A549 (cell line): ENCODE results near the gene STK17A. TPM values are rescaled to one million over a fixed set of nuclear protein-coding genes. Genes with fewer than 3 reads are reported as not detected.

ENCODE experiments used
- ATAC-seq, 2 experiments: fragments of 200-7000 bp in 1 of 2; fragments of >200 bp in 1 of 2; cut with Nextera tagmentation in 1 of 2; cut with Tn5 transposase in 1 of 2; 3 replicates each; pipeline versions ENCODE4 v1.8.0 to v1.9.1; 2018 to 2020; ENCODE audit warnings: mild to moderate bottlenecking in 1 of 2, moderate library complexity in 1 of 2
- CTCF ChIA-PET: fragments of 300-600 bp; sonication (Branson Sonifier 250); formaldehyde crosslinking; extraction: SDS; loops from one replicate; lab custom pipeline; 2021; ENCODE audit warnings: antibody characterized with exemption, inconsistent platforms; lab: Yijun Ruan, JAX
- POLR2A ChIA-PET: fragments of 350-600 bp; formaldehyde crosslinking; extraction: SDS; loops from one replicate; lab custom pipeline; 2021; ENCODE audit warnings: antibody characterized with exemption, inconsistent platforms; lab: Yijun Ruan, JAX
- DNase-seq, 2 experiments: peaks; one replicate each; pipeline versions ENCODE4 v3.0.0 to v3.0.0-alpha.2; 2011 to 2016; ENCODE audit warnings: low read depth in 1 of 2, low spot score in 1 of 2
- FAIRE-seq: peaks from 2 replicates; lab custom pipeline; 2011; peaks lifted over from hg19 to GRCh38; lab: Jason Lieb, UNC
- H3K27ac ChIP-seq, 2 experiments: fragments of >200 bp; sonication (Bioruptor Twin); formaldehyde crosslinking; 3 replicates each; pipeline ENCODE4 v1.5.1; 2016 to 2017
- H3K4me1 ChIP-seq: fragments of >200 bp; sonication (Bioruptor Twin); formaldehyde crosslinking; 3 replicates; pipeline ENCODE4 v1.6.1; 2016
- H3K4me2 ChIP-seq: fragments of >200 bp; sonication (Bioruptor Twin); formaldehyde crosslinking; 3 replicates; pipeline ENCODE4 v1.6.1; 2016
- H3K4me3 ChIP-seq: fragments of >200 bp; sonication (Bioruptor Twin); formaldehyde crosslinking; 3 replicates; pipeline ENCODE4 v1.5.1; 2016
- H3K9me3 ChIP-seq: fragments of >200 bp; sonication (Bioruptor Twin); formaldehyde crosslinking; 3 replicates; pipeline ENCODE4 v1.6.1; 2016
- BHLHE40 ChIP-seq: IDR thresholded peaks from 2 replicates; pipeline ENCODE4 v1.6.1; 2012; ENCODE audit warnings: low read depth, low read length, inconsistent platforms
- CBX8 ChIP-seq: fragments of 200-600 bp; sonication (generic); IDR thresholded peaks from 2 replicates; pipeline ENCODE4 v1.6.1; 2016
- E2F6 ChIP-seq: IDR thresholded peaks from 2 replicates; pipeline ENCODE4 v1.6.1; 2012; ENCODE audit warnings: low read depth, borderline replicate concordance
- EHMT2 ChIP-seq: fragments of 200-600 bp; sonication (generic); IDR thresholded peaks from 2 replicates; pipeline ENCODE4 v1.6.1; 2016; ENCODE audit warnings: antibody characterized with exemption, low read depth, mild to moderate bottlenecking, moderate library complexity
- FOSB ChIP-seq: fragments of 250-450 bp; sonication (Bioruptor Pico); IDR thresholded peaks from 2 replicates; pipeline ENCODE4 v1.5.0; 2020; ENCODE audit warnings: mild to moderate bottlenecking, moderate library complexity
- GATA3 ChIP-seq: IDR thresholded peaks from 2 replicates; pipeline ENCODE4 v1.6.1; 2012; ENCODE audit warnings: borderline replicate concordance
- HDAC2 ChIP-seq: fragments of 200-600 bp; sonication (generic); IDR thresholded peaks from 2 replicates; pipeline ENCODE4 v1.6.1; 2016
- HOXA7 ChIP-seq: fragments of 250-450 bp; sonication (Bioruptor Pico); IDR thresholded peaks from 2 replicates; pipeline ENCODE4 v1.5.0; 2020; ENCODE audit warnings: mild to moderate bottlenecking, moderate library complexity
- HOXB5 ChIP-seq: fragments of 250-450 bp; sonication (Bioruptor Pico); IDR thresholded peaks from 2 replicates; pipeline ENCODE4 v1.5.0; 2020; ENCODE audit warnings: mild to moderate bottlenecking, moderate library complexity
- JUN ChIP-seq, 2 experiments: fragments of >200 bp; sonication (Bioruptor Twin); formaldehyde crosslinking; IDR thresholded peaks; 2 replicates in 1 of 2; 3 replicates in 1 of 2; pipeline ENCODE4 v1.6.1; 2016 to 2017
- KDM5A ChIP-seq: fragments of 200-600 bp; sonication (generic); IDR thresholded peaks from 2 replicates; pipeline ENCODE4 v1.6.1; 2016; ENCODE audit warnings: antibody characterized with exemption, mild to moderate bottlenecking
- MAFK ChIP-seq: fragments of 450-650 bp; IDR thresholded peaks from 2 replicates; pipeline ENCODE4 v1.6.1; 2014; ENCODE audit not compliant: partially characterized antibody
- MAX ChIP-seq: IDR thresholded peaks from 2 replicates; pipeline ENCODE4 v1.6.1; 2012
- MAZ ChIP-seq: fragments of 150-350 bp; IDR thresholded peaks from 2 replicates; pipeline ENCODE4 v1.6.1; 2014; ENCODE audit warnings: antibody characterized with exemption, low read depth, low read length, borderline replicate concordance
- MYC ChIP-seq: IDR thresholded peaks from 2 replicates; pipeline ENCODE4 v1.6.1; 2012; ENCODE audit warnings: mild to moderate bottlenecking, inconsistent platforms, low read length, improper control_type of control experiment, borderline replicate concordance
- NPAS2 ChIP-seq: fragments of 250-450 bp; sonication (Bioruptor Pico); IDR thresholded peaks from 2 replicates; pipeline ENCODE4 v1.8.0; 2022; ENCODE audit warnings: mild to moderate bottlenecking, moderate library complexity, borderline replicate concordance
- RAD21 ChIP-seq, 2 experiments: fragments of >200 bp in 1 of 2; sonication (Bioruptor Twin) in 1 of 2; formaldehyde crosslinking in 1 of 2; IDR thresholded peaks in 1 of 2; conservative IDR thresholded peaks in 1 of 2; 2 replicates in 1 of 2; 3 replicates in 1 of 2; pipeline ENCODE4 v1.6.1; 2012 to 2018; ENCODE audit warnings: inconsistent platforms in 1 of 2
- RARB ChIP-seq: fragments of 250-450 bp; sonication (Bioruptor Pico); IDR thresholded peaks from 2 replicates; pipeline ENCODE4 v1.8.0; 2021; ENCODE audit warnings: mild to moderate bottlenecking, moderate library complexity
- RCOR1 ChIP-seq: fragments of 150-350 bp; IDR thresholded peaks from 2 replicates; pipeline ENCODE4 v1.6.1; 2014; ENCODE audit warnings: antibody characterized with exemption, low read length, low read depth
- RFX5 ChIP-seq: fragments of 450-650 bp; IDR thresholded peaks from 2 replicates; pipeline ENCODE4 v1.7.1; 2014; ENCODE audit warnings: antibody characterized with exemption, mild to moderate bottlenecking, moderate library complexity
- RNF2 ChIP-seq: fragments of 200-600 bp; sonication (generic); IDR thresholded peaks from 2 replicates; pipeline ENCODE4 v1.6.1; 2016; ENCODE audit warnings: low read depth, mild to moderate bottlenecking, antibody characterized with exemption, moderate library complexity, borderline replicate concordance
- SREBF2 ChIP-seq: fragments of 450-650 bp; IDR thresholded peaks from 2 replicates; pipeline ENCODE4 v1.6.1; 2014; ENCODE audit warnings: mild to moderate bottlenecking, moderate library complexity
- ZC3H11A ChIP-seq: fragments of 450-650 bp; IDR thresholded peaks from 2 replicates; pipeline ENCODE4 v1.6.1; 2014; ENCODE audit warnings: antibody characterized with exemption, mild to moderate bottlenecking
- ZFP36 ChIP-seq: fragments of 450-650 bp; IDR thresholded peaks from 2 replicates; pipeline ENCODE4 v1.6.1; 2014; ENCODE audit warnings: borderline replicate concordance; ENCODE audit not compliant: partially characterized antibody
- ZNF302 ChIP-seq: fragments of 250-450 bp; sonication (Bioruptor Pico); IDR thresholded peaks from 2 replicates; pipeline ENCODE4 v1.9.0; 2021; ENCODE audit warnings: inconsistent platforms, mild to moderate bottlenecking, moderate library complexity
- ZSCAN20 ChIP-seq: fragments of 250-450 bp; sonication (Bioruptor Pico); IDR thresholded peaks from 2 replicates; pipeline ENCODE4 v1.8.0; 2022; ENCODE audit warnings: mild to moderate bottlenecking, moderate library complexity
- WGBS: methylation state at CpG from one replicate; pipeline ENCODE4 v1.1.6; 2017; ENCODE audit errors: missing lambda C conversion rate; 5-methylcytosine and 5-hydroxymethylcytosine counted together
- polyA plus RNA-seq, 4 experiments: library from polyadenylated mRNA; depleted of rRNA in 3 of 4; stranded (reverse); fragments of >200 nt; fragmentation: RNase III in 1 of 4; extraction: RNeasy Plus Mini Kit Qiagen cat#74134 plus additional on column Dnase treatment in 1 of 4; gene quantifications; 2 replicates in 3 of 4; 3 replicates in 1 of 4; pipeline ENCODE4 v1.2.3, GENCODE V29; 2011 to 2017

Gene STK17A
- polyA plus RNA-seq, 2 of the 4 experiments (the other 2 are of a cell fraction), result 27.3 to 47.5 TPM

- ChIA-PET POLR2A (no interaction called here), CTCF (interaction anchor here (0.6 to 11.8 kb wide), 3 partner anchors 17 to 100 kb away, joined by 3 to 66 read pairs (median 4); partner anchors contain the start of gene STK17A)
- Histone ChIP-seq H3K9me3 (no peaks in the 10 kb centered on the region), H3K27ac (no peak overlapping the region), H3K4me2 (no peak overlapping the region), H3K4me1 (peaks cover 13% of the 10 kb centered on the region), H3K4me3 (no peak overlapping the region)
- WGBS, result 82% methylated on average over 3 of the region's 3 CpGs
- no peak for TF ChIP-seq MAFK
- no peak for TF ChIP-seq ZC3H11A
- TF ChIP-seq SREBF2, result no peak
- no peak for TF ChIP-seq NPAS2 (CRISPR knock-in tag)
- TF ChIP-seq HOXA7 (CRISPR knock-in tag), result no peak
- no peak for TF ChIP-seq HOXB5
- TF ChIP-seq GATA3, result no peak
- no peak for TF ChIP-seq RNF2
- TF ChIP-seq RAD21 (conservative IDR thresholded peaks at IDR 0.05 in 1 of 2, IDR thresholded peaks at IDR 0.05 in 1 of 2), result no peak
- no peak for TF ChIP-seq ZFP36
- no peak for TF ChIP-seq FOSB (CRISPR knock-in tag)
- no peak for TF ChIP-seq MYC
- no peak for TF ChIP-seq HDAC2
- no peak for TF ChIP-seq EHMT2
- TF ChIP-seq CBX8, result no peak
- TF ChIP-seq BHLHE40, result no peak
- TF ChIP-seq RARB (CRISPR knock-in tag), result no peak
- TF ChIP-seq MAZ, result no peak
- FAIRE-seq (no peak), ATAC-seq (no peak), DNase-seq (no peak)
Observed at GRCh38 chr7:43600056-43600455, 17.1 kb downstream of the STK17A start.

GRCh38 chr7:43602256-43602655 lies 19.3 kb downstream of the STK17A start:
- no peak overlapping the region for H3K27ac ChIP-seq
- H3K4me3 ChIP-seq, result no peak overlapping the region
- H3K9me3 ChIP-seq, result no peaks in the 10 kb centered on the region
- no peak overlapping the region for H3K4me2 ChIP-seq
- no peak for DNase-seq
- POLR2A ChIA-PET, result interaction anchor here (1.5 kb wide), 1 partner anchor 19 kb away, joined by 4 read pairs; the partner anchor contains the start of gene STK17A
- no peaks in the 10 kb centered on the region for H3K4me1 ChIP-seq
- no peak for ATAC-seq
- 95% methylated on average over 1 of the region's 1 CpG for WGBS
- no peak for FAIRE-seq
- TF ChIP-seq BHLHE40 (no peak), GATA3 (no peak), RARB (CRISPR knock-in tag) (no peak), ZSCAN20 (CRISPR knock-in tag) (no peak), KDM5A (no peak), SREBF2 (no peak), JUN (IDR thresholded peaks at IDR 0.05) (no peak), EHMT2 (no peak), RAD21 (conservative IDR thresholded peaks at IDR 0.05 in 1 of 2, IDR thresholded peaks at IDR 0.05 in 1 of 2) (no peak), ZNF302 (CRISPR knock-in tag) (no peak), RCOR1 (no peak), RFX5 (no peak), FOSB (CRISPR knock-in tag) (no peak), MAX (no peak)
- CTCF ChIA-PET, result interaction anchor here (0.6 to 11.8 kb wide), 3 partner anchors 20 to 182 kb away, joined by 3 to 66 read pairs (median 7); partner anchors contain the start of gene STK17A

DNA sequence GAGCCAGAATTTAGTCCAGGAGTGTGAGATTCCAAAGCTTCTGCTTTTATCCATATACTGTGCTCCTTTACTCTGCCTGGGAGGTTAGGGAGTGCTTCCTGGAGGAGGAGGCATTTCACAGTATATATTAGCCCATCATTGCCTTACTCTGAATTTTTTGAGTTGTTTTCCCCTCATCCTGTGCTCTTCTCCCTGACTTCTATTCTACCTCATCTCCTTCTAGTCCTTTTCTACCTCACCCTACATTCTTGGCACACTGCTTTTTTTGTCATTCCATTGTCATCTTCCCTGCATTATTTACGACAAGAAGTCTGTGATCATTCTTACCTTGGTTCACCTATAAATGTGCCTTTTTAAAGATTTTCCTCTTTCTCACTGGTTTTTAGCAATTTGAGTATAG lies 21.3 kb downstream of the STK17A start:
- Histone ChIP-seq H3K4me2 (no peak overlapping the region), H3K4me3 (no peak overlapping the region), H3K27ac (no peak overlapping the region), H3K4me1 (no peaks in the 10 kb centered on the region), H3K9me3 (no peaks in the 10 kb centered on the region)
- no peak for FAIRE-seq
- no peak for DNase-seq
- CTCF ChIA-PET, result interaction anchor here (11.8 kb wide), 1 partner anchor 22 kb away, joined by 66 read pairs; the partner anchor contains the start of gene STK17A
- TF ChIP-seq ZFP36 (peak; percentile 67), E2F6 (no peak)
- POLR2A ChIA-PET, result no interaction called here
- ATAC-seq, result no peak
- WGBS, result 100% methylated on average over 1 of the region's 1 CpG
